Upper lobe of left lung (tissue), 4 donors: ENCODE results near the gene HNRNPL.

ENCODE experiments used
- EP300 ChIP-seq, 4 donors: sonication (generic); formaldehyde crosslinking; IDR thresholded peaks; one replicate each; pipeline ENCODE4 v1.5.1; 2017; ENCODE audit warnings: antibody characterized with exemption in 4 of 4, control low read depth in 2 of 4
- POLR2AphosphoS5 ChIP-seq, 2 donors: sonication (generic); formaldehyde crosslinking; IDR thresholded peaks; one replicate each; pipeline ENCODE4 v1.5.1; 2017; ENCODE audit warnings: antibody characterized with exemption in 2 of 2

GRCh38 chr19:38837656-38838121, 12.1 kb downstream of the HNRNPL start:
- TF ChIP-seq POLR2AphosphoS5 (IDR thresholded peaks at IDR 0.05) (no peak), EP300 (IDR thresholded peaks at IDR 0.05) (no peak)
